ENCODE measurements around the gene POLA1. TPM values are rescaled to one million over a fixed set of nuclear protein-coding genes. Genes with fewer than 3 reads are reported as not detected.

Gene POLA1
- total RNA-seq, 1 donor: 13.8 TPM

GRCh38 chrX:24657671-24658386 lies 35.9 kb upstream of the POLA1 start:
- TF ChIP-seq CTCF (IDR thresholded peaks at IDR 0.05; ENCODE audit: insufficient read depth, low read depth, low read length): no peak
- no peak overlapping the region for H3K4me3 ChIP-seq (ENCODE audit: low read depth, low read length)
- no peak for DNase-seq (ENCODE audit: low read depth)

GRCh38 chrX:24658421-24658820 lies 35.3 kb upstream of the POLA1 start:
- H3K4me3 ChIP-seq (ENCODE audit: low read depth, low read length): no peak overlapping the region
- no peak for TF ChIP-seq CTCF (IDR thresholded peaks at IDR 0.05; ENCODE audit: insufficient read depth, low read depth, low read length)
- DNase-seq (ENCODE audit: low read depth): no peak

DNA sequence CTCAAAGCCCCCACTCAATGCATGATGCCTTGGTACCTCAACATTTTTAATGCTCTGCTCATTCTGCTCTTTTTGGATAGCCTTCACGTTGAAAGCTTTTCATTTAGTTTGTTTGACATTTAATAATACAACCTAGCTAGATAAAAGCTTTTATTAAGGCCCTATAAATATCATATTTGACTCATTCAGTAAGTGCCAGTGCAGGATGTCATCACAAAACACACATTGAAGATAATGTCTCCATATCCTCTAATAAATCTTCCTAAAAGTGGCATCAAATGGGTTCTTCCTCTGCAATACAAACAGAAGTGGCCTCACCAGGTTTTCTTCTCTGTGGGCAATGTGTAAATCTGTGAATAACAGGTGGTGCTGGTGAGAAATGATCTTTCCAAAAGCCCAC lies 34.6 kb upstream of the POLA1 start:
- H3K4me3 ChIP-seq (ENCODE audit: low read depth, low read length): no peak overlapping the region
- DNase-seq (ENCODE audit: low read depth): no peak
- no peak for TF ChIP-seq CTCF (IDR thresholded peaks at IDR 0.05; ENCODE audit: insufficient read depth, low read depth, low read length)

DNA sequence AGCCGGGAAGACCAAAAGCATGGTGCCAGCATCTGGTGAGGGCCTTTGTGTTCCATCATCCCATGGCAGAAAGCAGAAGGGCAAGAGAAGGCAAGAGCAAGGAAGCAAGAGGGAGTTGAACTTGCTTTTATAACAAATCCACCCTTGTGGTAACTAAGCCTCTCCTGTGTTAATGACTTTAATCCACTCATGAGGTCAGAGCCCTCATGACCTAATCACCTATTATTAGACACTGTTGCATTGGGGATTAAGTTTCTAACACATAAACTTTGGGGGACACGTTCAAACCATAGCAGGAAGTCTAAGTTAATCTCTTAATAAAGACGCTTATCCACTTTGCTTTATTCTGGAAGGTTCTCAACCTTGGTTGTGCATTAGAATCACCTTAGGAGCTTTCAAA lies 34.1 kb upstream of the POLA1 start:
- no peak for TF ChIP-seq CTCF (IDR thresholded peaks at IDR 0.05; ENCODE audit: insufficient read depth, low read depth, low read length)
- DNase-seq (ENCODE audit: low read depth): no peak
- no peak overlapping the region for H3K4me3 ChIP-seq (ENCODE audit: low read depth, low read length)

DNA sequence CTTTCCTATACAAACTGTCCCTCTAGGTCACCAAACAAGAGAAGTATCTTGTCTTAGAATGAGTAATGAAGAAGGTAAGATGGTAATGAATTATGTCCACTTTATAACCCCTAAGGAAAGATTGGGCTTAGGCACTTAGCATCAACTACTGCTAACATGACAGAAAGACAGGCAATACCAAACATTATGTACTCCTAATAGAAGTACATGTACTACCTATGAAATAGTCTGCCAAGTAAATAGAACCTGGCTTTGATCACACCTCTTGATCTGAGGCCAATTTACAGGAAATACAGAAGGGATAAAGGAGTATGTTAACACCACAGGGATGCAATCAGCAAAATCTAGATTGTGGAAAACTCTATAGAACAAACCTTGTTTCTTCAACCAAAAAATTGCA lies 32.4 kb upstream of the POLA1 start:
- no peak for DNase-seq (ENCODE audit: low read depth)
- TF ChIP-seq CTCF (IDR thresholded peaks at IDR 0.05; ENCODE audit: insufficient read depth, low read depth, low read length): no peak
- H3K4me3 ChIP-seq (ENCODE audit: low read depth, low read length): no peak overlapping the region

DNA sequence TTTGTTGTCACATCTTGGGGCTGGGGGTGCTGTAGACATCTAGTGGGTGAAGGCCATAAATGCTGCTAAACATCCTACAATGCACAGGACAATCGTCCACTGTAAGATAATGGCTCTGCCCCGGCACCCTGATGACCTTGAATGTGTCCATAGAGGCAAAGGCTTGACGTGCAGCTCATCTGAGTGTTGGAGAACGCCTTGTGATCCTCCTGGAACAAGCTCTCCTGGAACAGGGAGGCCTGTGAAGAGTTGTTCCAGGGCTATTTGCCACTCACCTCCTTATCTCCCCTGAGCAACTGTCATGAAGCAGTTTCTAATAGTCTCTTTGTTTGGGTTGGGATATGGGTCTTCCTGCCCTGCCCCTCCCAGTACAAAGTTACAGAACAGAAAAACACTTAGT lies 31.4 kb upstream of the POLA1 start:
- no peak for TF ChIP-seq CTCF (IDR thresholded peaks at IDR 0.05; ENCODE audit: insufficient read depth, low read depth, low read length)
- no peak overlapping the region for H3K4me3 ChIP-seq (ENCODE audit: low read depth, low read length)
- no peak for DNase-seq (ENCODE audit: low read depth)

DNA sequence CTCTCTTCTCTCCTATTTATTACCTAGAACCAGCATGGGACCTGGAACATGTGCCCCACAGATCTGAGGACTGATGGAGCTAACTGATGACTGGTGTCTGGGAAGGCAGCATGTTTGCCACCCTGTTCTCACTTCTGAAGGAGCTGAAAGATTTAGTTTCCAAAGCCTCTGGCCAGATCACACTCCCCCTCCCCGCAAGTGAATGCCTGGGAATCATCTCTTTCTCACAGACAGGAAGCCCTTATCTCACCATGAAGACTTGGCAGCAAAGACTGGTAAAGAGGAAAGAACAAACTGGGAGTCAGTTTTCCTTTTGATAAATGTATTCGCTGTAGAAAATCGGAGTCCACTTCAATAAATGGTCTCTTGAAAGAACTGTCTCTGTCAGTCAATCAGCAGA lies 25.6 kb upstream of the POLA1 start:
- no peak overlapping the region for H3K4me3 ChIP-seq (ENCODE audit: low read depth, low read length)
- TF ChIP-seq CTCF (IDR thresholded peaks at IDR 0.05; ENCODE audit: insufficient read depth, low read depth, low read length): no peak
- DNase-seq (ENCODE audit: low read depth): peak; percentile 23
